ENCODE measurements around the gene WSCD1.

DNA sequence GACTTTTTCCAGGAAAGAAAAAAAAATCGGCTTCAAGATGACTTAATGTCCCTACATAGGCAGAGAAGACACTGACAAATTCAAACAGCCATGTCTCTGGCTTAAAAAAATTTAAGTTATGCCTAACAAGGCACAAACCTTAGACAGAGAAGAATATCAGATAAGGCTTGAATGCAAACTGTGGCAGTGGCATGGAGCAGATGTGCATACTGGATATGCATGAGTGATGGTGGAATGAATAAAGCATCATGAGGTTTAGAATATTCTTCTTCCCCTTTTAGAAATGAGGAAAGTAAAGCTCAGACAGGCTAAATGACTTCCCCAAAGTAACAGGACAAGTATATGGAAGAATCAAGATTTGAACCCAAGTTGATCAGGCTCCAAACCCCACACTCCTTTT is 23.2 kb upstream of the WSCD1 start:
- TF ChIP-seq EZH2 (IDR thresholded peaks at IDR 0.05) (no peak), POLR2AphosphoS5 (IDR thresholded peaks at IDR 0.05; ENCODE audit: borderline replicate concordance, low read depth, low read length) (no peak), FOXP2 (optimal IDR thresholded peaks at IDR 0.05; ENCODE audit: control extremely low read depth, extremely low read length, insufficient read depth) (no peak)
